IPS DF 4.7 (cell line): ENCODE measurements around the gene ALCAM.

Experiments used
- DNase-seq: peaks from one replicate; pipeline ENCODE4 v3.0.0-alpha.2; 2013; ENCODE audit warnings: low spot score; ENCODE audit errors: extremely low read depth

ALCAM gene

DNA sequence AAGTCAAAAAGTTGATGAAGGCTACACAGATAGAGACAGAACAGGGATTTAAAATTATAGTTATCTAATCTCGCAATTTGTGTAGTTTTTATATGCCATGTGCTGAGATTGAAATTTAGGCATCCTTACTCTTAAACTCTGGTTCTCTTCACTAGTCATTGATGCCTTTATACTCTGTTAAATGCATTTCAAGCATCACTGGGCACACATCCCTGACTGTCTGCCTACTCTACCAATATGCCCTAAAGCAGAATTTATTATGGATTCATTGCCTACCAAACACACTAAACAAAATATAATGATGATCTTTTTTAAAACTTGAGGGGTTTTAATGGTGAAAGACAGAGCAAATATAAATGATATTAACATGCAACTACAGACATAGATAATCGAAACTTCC lies 10.3 kb upstream of the ALCAM start:
- DNase-seq, result no peak

- no peak for DNase-seq
Measured at GRCh38 chr3:105356988-105357387, 9.7 kb upstream of the ALCAM start.

GRCh38 chr3:105359098-105359762 lies 7.5 kb upstream of the ALCAM start:
- DNase-seq, result no peak

DNA sequence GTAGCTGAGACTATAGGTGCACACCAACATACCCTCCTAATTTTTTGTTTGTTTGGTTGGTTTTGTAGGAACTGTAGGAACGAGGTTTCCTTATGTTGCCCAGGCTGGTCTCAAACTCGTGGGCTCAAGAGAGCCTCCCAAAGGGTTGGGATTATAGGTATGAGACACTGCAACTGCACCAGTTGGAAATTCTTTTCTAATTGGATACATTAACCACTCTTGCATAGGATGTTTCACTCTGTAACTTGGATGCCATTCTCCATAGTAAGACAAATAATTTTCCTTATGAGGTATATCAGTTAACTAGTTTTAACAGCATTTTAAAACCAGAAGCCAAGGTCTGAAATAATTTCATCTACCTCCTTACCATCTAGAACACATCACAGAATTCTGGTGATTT lies 6.7 kb upstream of the ALCAM start:
- DNase-seq, result no peak

DNA sequence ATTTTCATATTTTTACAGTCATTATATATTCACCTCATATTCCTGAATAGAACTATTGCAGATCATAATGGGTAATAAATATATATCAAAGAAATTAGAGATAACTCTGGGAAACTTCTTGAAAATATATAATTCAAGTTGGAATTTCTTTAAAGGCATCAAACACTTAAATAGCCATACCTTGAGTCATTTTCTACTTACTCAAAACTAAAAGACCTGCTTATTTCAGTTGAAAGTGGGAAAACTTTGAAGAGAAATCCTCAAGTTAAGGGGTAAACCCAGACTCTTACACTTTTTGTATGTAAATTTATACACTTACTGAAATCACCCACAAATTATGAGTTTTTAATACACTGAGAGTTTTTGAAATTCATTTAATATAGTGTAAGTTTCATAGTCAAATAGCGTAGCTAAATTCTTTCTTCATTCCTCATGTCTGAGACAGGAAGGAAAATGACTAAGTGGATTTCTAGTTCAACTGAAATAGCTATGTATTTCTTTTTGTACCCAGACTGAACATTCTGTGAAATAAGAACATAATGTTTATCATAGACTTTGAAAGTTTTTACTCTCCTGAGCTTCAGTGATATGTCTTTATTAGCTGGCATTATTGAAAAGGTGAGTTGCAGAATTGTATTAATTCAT lies 4.6 kb upstream of the ALCAM start:
- no peak for DNase-seq

DNA sequence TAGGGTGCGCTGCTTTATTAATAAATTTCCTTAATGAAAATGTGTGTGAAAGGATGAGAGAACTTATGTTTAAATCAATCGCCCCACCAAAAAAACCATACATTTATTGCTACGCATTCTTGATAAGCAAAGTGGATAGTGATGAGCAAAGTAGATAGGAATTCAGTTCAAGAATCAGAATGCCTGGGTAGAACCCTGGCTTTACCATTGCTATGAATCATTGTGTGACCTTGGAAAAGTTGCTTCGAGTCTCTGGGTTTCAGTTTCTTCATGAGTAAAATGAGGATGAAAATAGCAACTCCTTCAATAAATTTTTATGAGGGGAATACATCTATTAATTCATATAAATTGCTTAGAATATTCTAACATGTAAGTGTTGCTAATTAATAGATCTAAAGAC lies 2.6 kb upstream of the ALCAM start:
- DNase-seq, result no peak

DNA sequence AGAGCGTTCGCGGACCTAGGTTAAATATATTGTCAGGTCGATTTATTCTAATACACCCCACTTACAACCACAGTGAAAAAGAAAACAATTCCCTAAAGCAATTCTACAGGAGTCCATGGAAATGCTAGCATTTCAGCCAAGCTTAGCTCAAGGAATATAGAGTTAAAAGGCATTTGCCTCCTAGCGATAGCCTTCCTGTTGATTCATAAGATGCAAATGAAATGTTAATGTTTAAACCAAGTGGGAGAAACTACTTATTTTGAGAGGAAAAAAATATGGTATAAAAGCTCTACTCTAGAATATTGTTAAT lies 1.7 kb upstream of the ALCAM start:
- no peak for DNase-seq

- no peak for DNase-seq
Measured at GRCh38 chr3:105365391-105366325, 1.1 kb upstream of the ALCAM start.

DNA sequence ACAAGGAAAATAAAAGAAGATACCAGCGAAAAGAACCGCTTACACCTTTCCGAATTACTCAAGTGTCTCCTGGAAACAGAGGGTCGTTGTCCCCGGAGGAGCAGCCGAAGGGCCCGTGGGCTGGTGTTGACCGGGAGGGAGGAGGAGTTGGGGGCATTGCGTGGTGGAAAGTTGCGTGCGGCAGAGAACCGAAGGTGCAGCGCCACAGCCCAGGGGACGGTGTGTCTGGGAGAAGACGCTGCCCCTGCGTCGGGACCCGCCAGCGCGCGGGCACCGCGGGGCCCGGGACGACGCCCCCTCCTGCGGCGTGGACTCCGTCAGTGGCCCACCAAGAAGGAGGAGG lies 325 bp downstream of the ALCAM start:
- no peak for DNase-seq

GRCh38 chr3:105367406-105368213 lies 901 bp downstream of the ALCAM start:
- no peak for DNase-seq

GRCh38 chr3:105368566-105369499 lies 2.1 kb downstream of the ALCAM start:
- DNase-seq, result no peak

- DNase-seq, result no peak
Measured at GRCh38 chr3:105369500-105370371, 3.0 kb downstream of the ALCAM start.

GRCh38 chr3:105373383-105373782 lies 6.7 kb downstream of the ALCAM start:
- no peak for DNase-seq

GRCh38 chr3:105375750-105376511 lies 9.2 kb downstream of the ALCAM start:
- no peak for DNase-seq

- no peak for DNase-seq
Measured at GRCh38 chr3:105377716-105378115, 11.0 kb downstream of the ALCAM start.

- no peak for DNase-seq
Measured at GRCh38 chr3:105385179-105385578, 18.5 kb downstream of the ALCAM start.

GRCh38 chr3:105385819-105386508 lies 19.3 kb downstream of the ALCAM start:
- DNase-seq, result no peak

GRCh38 chr3:105387122-105387751 lies 20.5 kb downstream of the ALCAM start:
- no peak for DNase-seq
